Thymus (tissue), 11 donors: ENCODE measurements around the gene MKI67. TPM values are rescaled to one million over a fixed set of nuclear protein-coding genes. Genes with fewer than 3 reads are reported as not detected.

Source experiments
- DNase-seq, 9 donors: peaks; one replicate each; pipeline ENCODE4 v3.0.0-alpha.2; 2013; ENCODE audit warnings: low spot score in 9 of 9, low read depth in 6 of 9, missing footprints in 1 of 9
- H3K27ac ChIP-seq, 2 donors: one replicate each; pipeline ENCODE4 v1.5.1; 2013; ENCODE audit warnings: control low read depth in 1 of 2, low read depth in 1 of 2, low read length in 1 of 2, mild to moderate bottlenecking in 1 of 2, moderate library complexity in 1 of 2
- H3K27me3 ChIP-seq, 2 donors: one replicate each; pipeline ENCODE4 v1.5.1; 2013; ENCODE audit warnings: low read length in 1 of 2; ENCODE audit not compliant: control insufficient read depth in 2 of 2, insufficient read depth in 1 of 2
- H3K36me3 ChIP-seq, 2 donors: one replicate each; pipeline ENCODE4 v1.5.1; 2013; ENCODE audit warnings: low read length in 1 of 2, mild to moderate bottlenecking in 1 of 2, moderate library complexity in 1 of 2; ENCODE audit not compliant: control insufficient read depth in 2 of 2, insufficient read depth in 2 of 2
- H3K4me1 ChIP-seq, 2 donors: one replicate each; pipeline ENCODE4 v1.5.1; 2013; ENCODE audit warnings: low read length in 2 of 2; ENCODE audit not compliant: control insufficient read depth in 2 of 2, insufficient read depth in 2 of 2
- H3K4me3 ChIP-seq, 2 donors: one replicate each; pipeline ENCODE4 v1.5.1; 2013; ENCODE audit warnings: low read length in 2 of 2, control low read depth in 1 of 2, mild to moderate bottlenecking in 1 of 2
- H3K9me3 ChIP-seq, 2 donors: one replicate each; pipeline ENCODE4 v1.5.1; 2013; ENCODE audit warnings: low read length in 1 of 2, mild to moderate bottlenecking in 1 of 2; ENCODE audit not compliant: control insufficient read depth in 2 of 2, insufficient read depth in 1 of 2
- WGBS: extraction: QIAGEN DNeasy Blood & Tissue Kit; methylation state at CpG from one replicate; pipeline ENCODE4 v1.1.7; 2013; 5-methylcytosine and 5-hydroxymethylcytosine counted together
- polyA plus RNA-seq: library from polyadenylated mRNA; stranded (reverse); fragments of 200-250 nt; gene quantifications from one replicate; pipeline ENCODE4 v1.2.3, GENCODE V29; 2013
- total RNA-seq: library from RNA; stranded (reverse); fragments of 120-200 nt; gene quantifications from one replicate; pipeline ENCODE4 v1.2.4, GENCODE V29; 2013
- donor health status: healthy.

The MKI67 gene
- total and polyA plus RNA-seq, 2 donors = 3.9 to 41.5 TPM

- H3K36me3 ChIP-seq = peaks cover 4 to 5% of the 10 kb centered on the region in 2 donors
- H3K4me3 ChIP-seq = no peak overlapping the region
- no peak for DNase-seq
- H3K4me1 ChIP-seq = peaks cover 0 to 5% of the 10 kb centered on the region in 2 donors
- WGBS = 93% methylated on average over 10 of the region's 10 CpGs
- no peak overlapping the region for H3K27ac ChIP-seq
- no peaks in the 10 kb centered on the region for H3K27me3 ChIP-seq
- H3K9me3 ChIP-seq = no peaks in the 10 kb centered on the region
Observed at GRCh38 chr10:128086003-128086863, 40.0 kb downstream of the MKI67 start.

- no peak for DNase-seq
- H3K27ac ChIP-seq = no peak overlapping the region
- 98% methylated on average over 8 of the region's 8 CpGs for WGBS
- no peaks in the 10 kb centered on the region for H3K27me3 ChIP-seq
- H3K36me3 ChIP-seq = peaks cover 10 to 11% of the 10 kb centered on the region in 2 donors
- H3K4me3 ChIP-seq = no peak overlapping the region
- peaks cover 0 to 5% of the 10 kb centered on the region in 2 donors for H3K4me1 ChIP-seq
- H3K9me3 ChIP-seq = peaks cover 0 to 1% of the 10 kb centered on the region in 2 donors
Observed at GRCh38 chr10:128084991-128085390, 41.2 kb downstream of the MKI67 start.

DNA sequence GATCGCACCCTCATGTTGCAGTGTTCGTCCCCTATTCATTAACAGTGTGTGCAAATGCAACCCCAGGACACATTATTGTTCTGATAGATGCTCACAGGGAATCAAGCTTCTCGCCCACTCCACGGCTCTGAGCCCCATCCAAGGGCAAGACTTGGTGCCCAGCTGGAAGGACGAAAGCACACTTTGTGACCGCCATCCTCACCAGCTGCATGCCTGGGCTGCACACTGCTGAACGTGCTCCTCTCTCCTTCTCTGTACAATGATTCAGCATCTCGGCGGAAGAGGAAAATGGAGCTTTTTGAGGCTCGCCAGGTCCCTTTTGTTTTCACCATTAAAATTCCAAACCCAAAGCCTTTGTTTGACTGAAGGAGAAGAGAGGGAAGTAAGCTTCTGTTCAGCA lies 41.9 kb downstream of the MKI67 start:
- Histone ChIP-seq H3K4me3 (no peak overlapping the region), H3K36me3 (peaks cover 11 to 15% of the 10 kb centered on the region in 2 donors), H3K27ac (no peak overlapping the region), H3K4me1 (peaks cover 0 to 5% of the 10 kb centered on the region in 2 donors), H3K27me3 (no peaks in the 10 kb centered on the region), H3K9me3 (peaks cover 0 to 1% of the 10 kb centered on the region in 2 donors)
- WGBS = 97% methylated on average over 10 of the region's 10 CpGs
- no peak for DNase-seq

DNA sequence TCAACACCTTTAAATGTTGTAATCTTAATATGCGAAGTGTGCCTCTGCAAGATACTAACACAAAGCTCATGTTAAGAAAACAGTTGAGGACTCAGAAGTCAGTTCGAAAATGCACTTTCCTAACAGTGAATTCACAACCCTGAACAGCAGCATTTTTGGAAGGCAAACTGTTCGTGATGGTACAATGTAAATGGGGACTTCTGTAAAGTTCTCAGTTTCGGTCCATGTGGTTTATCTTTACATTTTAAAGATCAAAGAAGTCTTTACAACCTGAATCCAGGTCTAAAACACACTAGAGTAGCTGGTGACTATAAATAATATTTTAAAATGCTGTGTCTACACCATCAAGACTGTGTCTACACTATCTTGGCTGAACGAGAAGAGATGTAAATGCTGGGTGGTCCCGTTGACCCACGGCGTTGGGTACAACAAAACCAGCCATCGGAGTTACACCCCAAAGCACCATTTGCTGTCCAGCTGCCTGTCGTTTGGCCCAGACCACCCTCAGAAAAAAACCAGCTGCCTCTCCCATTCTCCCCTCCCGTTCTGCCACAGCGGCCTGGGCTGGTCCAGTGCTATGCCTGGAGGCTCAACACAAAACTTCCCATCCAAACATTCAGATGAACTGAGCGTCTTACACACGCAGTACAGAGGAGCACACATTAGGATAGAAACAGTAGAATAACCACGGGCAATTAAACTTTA lies 42.9 kb downstream of the MKI67 start:
- peaks cover 15 to 19% of the 10 kb centered on the region in 2 donors for H3K36me3 ChIP-seq
- H3K4me1 ChIP-seq = peaks cover 0 to 5% of the 10 kb centered on the region in 2 donors
- H3K9me3 ChIP-seq = peaks cover 0 to 1% of the 10 kb centered on the region in 2 donors
- H3K4me3 ChIP-seq = no peak overlapping the region
- H3K27me3 ChIP-seq = no peaks in the 10 kb centered on the region
- H3K27ac ChIP-seq = no peak overlapping the region
- DNase-seq = no peak
- 90% methylated on average over 15 of the region's 15 CpGs for WGBS

DNA sequence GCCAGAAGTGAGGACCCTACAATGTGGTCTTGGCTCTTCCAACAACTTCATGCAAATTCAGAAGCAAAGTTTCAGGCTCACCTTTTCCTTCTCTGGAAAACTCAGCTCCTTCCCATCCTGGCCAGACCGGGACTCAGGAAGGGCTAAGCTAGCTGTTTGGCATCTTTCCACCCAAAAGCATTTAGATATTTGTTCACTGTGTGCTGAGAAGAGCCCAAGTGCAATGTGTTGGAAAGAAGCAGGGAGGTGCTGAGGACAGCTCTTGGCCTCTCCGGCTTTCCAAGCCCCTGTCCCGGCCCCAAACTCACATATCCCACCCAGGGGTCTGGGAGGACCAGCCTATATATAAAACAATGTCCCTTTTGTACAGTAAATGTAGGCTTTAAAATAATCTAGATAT lies 44.5 kb downstream of the MKI67 start:
- no peak overlapping the region for H3K4me3 ChIP-seq
- no peak for DNase-seq
- peaks cover 0 to 1% of the 10 kb centered on the region in 2 donors for H3K9me3 ChIP-seq
- no peaks in the 10 kb centered on the region for H3K27me3 ChIP-seq
- no peak overlapping the region for H3K27ac ChIP-seq
- H3K36me3 ChIP-seq = peaks cover 28 to 30% of the 10 kb centered on the region in 2 donors
- H3K4me1 ChIP-seq = no peaks in the 10 kb centered on the region
- WGBS = 94% methylated on average over 3 of the region's 3 CpGs

GRCh38 chr10:128081222-128081621 lies 45.0 kb downstream of the MKI67 start:
- Histone ChIP-seq H3K4me1 (no peaks in the 10 kb centered on the region), H3K27ac (no peak overlapping the region), H3K9me3 (peaks cover 0 to 1% of the 10 kb centered on the region in 2 donors), H3K36me3 (peaks cover 29 to 32% of the 10 kb centered on the region in 2 donors), H3K4me3 (no peak overlapping the region), H3K27me3 (no peaks in the 10 kb centered on the region)
- no peak for DNase-seq
- 84% methylated on average over 4 of the region's 4 CpGs for WGBS

GRCh38 chr10:128080641-128081040 lies 45.6 kb downstream of the MKI67 start:
- WGBS = 87% methylated on average over 8 of the region's 8 CpGs
- Histone ChIP-seq H3K27me3 (no peaks in the 10 kb centered on the region), H3K36me3 (peaks cover 29 to 32% of the 10 kb centered on the region in 2 donors), H3K27ac (no peak overlapping the region), H3K4me3 (no peak overlapping the region), H3K4me1 (no peaks in the 10 kb centered on the region), H3K9me3 (peaks cover 0 to 1% of the 10 kb centered on the region in 2 donors)
- DNase-seq = no peak

- DNase-seq = no peak
- Histone ChIP-seq H3K27me3 (no peaks in the 10 kb centered on the region), H3K4me3 (no peak overlapping the region), H3K9me3 (peaks cover 0 to 1% of the 10 kb centered on the region in 2 donors), H3K27ac (no peak overlapping the region), H3K36me3 (peaks cover 29 to 32% of the 10 kb centered on the region in 2 donors), H3K4me1 (no peaks in the 10 kb centered on the region)
- WGBS = 97% methylated on average over 13 of the region's 13 CpGs
Observed at GRCh38 chr10:128080231-128080630, 46.0 kb downstream of the MKI67 start.
